Measurements from ENCODE around the gene BEX3. TPM values are rescaled to one million over a fixed set of nuclear protein-coding genes. Genes with fewer than 3 reads are reported as not detected.

The BEX3 gene
- total and polyA plus RNA-seq, 4 donors = 276 to 830 (median 656) TPM

DNA sequence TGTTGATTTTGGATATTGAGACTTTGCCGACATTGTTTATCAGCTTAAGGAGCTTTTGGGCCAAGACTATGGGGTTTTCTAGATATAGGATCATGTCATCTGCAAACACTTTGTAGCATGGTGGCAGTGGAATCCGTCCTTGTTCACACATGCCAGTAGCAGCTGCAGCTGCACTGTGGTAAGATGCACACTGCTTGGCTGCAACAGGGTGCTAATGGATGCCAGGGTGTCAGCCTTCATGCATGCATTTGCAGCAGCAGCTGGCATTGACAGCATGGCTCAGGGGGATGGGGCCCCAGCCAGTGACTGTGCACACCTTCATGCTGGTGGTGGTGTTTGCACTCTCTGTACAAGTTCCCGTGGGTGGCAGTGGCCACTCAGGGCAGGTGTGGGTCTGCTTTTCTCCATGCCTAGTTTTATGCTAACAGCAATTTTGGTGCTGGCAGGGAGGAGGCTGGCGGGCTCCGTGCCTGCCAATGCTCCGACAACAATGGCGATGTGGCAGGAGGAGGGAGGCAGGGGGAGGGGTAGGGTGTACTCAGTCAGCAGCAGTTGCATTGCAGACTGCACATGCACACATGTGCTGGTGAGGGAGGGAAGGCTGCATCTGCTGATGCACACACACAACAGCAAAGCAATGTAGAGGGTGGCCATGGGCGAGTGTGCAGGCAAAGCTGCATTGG is 37.5 kb downstream of the BEX3 start:
- Histone ChIP-seq H3K4me1 (ENCODE audit: control insufficient read depth, insufficient read depth, low read length) (peaks cover 12% of the 10 kb centered on the region), H3K36me3 (ENCODE audit: control insufficient read depth, insufficient read depth, low read length) (peaks cover 2% of the 10 kb centered on the region), H3K27me3 (ENCODE audit: control insufficient read depth, insufficient read depth, low read length) (no peaks in the 10 kb centered on the region), H3K9me3 (ENCODE audit: control insufficient read depth, insufficient read depth, low read length) (no peaks in the 10 kb centered on the region), H3K4me3 (ENCODE audit: low read depth, low read length) (no peak overlapping the region), H3K27ac (ENCODE audit: low read depth, low read length) (no peak overlapping the region)
- 60% methylated on average over 5 of the region's 8 CpGs for WGBS (ENCODE audit: insufficient coverage)
- peak in 2 of 6 donors; percentile 30 to 40 for DNase-seq (ENCODE audit: low read depth in 4 of 6, low spot score in 6 of 6)

DNA sequence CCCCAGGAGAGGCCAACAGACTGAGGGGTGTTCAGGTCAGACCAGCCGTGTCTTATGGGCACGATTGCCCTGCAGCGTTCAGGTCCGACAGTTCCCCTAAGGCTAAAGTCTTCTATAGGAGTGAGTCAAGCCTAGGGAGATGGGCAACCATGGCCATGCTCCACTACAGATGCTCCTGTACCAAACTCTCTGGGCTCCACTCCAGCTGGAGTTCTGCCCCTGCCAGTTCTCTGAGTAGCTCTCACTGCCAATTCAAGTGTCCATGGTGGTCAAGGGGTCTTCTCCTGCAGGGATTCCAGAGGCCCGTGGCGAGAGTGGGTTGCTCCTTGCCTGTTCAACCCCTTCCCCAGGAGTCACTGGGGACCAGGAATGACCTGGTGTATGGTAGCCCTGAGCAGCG is 38.2 kb downstream of the BEX3 start:
- Histone ChIP-seq H3K27ac (ENCODE audit: low read depth, low read length) (no peak overlapping the region), H3K9me3 (ENCODE audit: control insufficient read depth, insufficient read depth, low read length) (no peaks in the 10 kb centered on the region), H3K36me3 (ENCODE audit: control insufficient read depth, insufficient read depth, low read length) (peaks cover 2% of the 10 kb centered on the region), H3K27me3 (ENCODE audit: control insufficient read depth, insufficient read depth, low read length) (no peaks in the 10 kb centered on the region), H3K4me1 (ENCODE audit: control insufficient read depth, insufficient read depth, low read length) (peaks cover 12% of the 10 kb centered on the region), H3K4me3 (ENCODE audit: low read depth, low read length) (no peak overlapping the region)
- DNase-seq (ENCODE audit: low read depth in 4 of 6, low spot score in 6 of 6) = no peak
- WGBS (ENCODE audit: insufficient coverage) = 82% methylated on average over 7 of the region's 7 CpGs

GRCh38 chrX:103415068-103415467 is 38.7 kb downstream of the BEX3 start:
- Histone ChIP-seq H3K27me3 (ENCODE audit: control insufficient read depth, insufficient read depth, low read length) (no peaks in the 10 kb centered on the region), H3K9me3 (ENCODE audit: control insufficient read depth, insufficient read depth, low read length) (no peaks in the 10 kb centered on the region), H3K36me3 (ENCODE audit: control insufficient read depth, insufficient read depth, low read length) (peaks cover 2% of the 10 kb centered on the region), H3K4me3 (ENCODE audit: low read depth, low read length) (no peak overlapping the region), H3K27ac (ENCODE audit: low read depth, low read length) (no peak overlapping the region), H3K4me1 (ENCODE audit: control insufficient read depth, insufficient read depth, low read length) (peaks cover 12% of the 10 kb centered on the region)
- no peak for DNase-seq (ENCODE audit: low read depth in 4 of 6, low spot score in 6 of 6)
- WGBS (ENCODE audit: insufficient coverage) = no CpG with 5 or more reads among the region's 6 CpGs

- no peak for DNase-seq (ENCODE audit: low read depth in 4 of 6, low spot score in 6 of 6)
- no peak overlapping the region for H3K27ac ChIP-seq (ENCODE audit: low read depth, low read length)
Observed at GRCh38 chrX:103415528-103415927, 39.2 kb downstream of the BEX3 start.

DNA sequence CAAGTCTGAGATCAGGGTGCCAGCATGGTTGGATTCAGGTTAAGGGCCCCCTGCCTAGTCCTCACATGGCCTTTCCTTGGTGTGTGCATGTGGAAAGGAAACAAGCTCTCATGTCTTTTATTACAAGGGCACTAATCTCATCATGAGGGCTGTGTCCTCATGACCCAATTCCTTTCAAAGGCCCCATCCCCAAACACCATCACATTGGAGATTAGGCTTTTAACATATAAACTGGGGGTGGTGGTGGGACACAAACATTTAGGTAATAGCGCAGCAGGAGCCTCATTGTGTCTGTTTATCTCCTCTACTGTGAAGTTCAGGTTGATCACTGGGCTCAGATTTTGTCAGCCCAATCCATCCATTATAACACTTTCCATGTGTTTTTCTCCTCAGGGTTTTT is 41.0 kb downstream of the BEX3 start:
- Histone ChIP-seq H3K27ac (ENCODE audit: low read depth, low read length) (no peak overlapping the region), H3K9me3 (ENCODE audit: control insufficient read depth, insufficient read depth, low read length) (no peaks in the 10 kb centered on the region), H3K4me1 (ENCODE audit: control insufficient read depth, insufficient read depth, low read length) (peaks cover 12% of the 10 kb centered on the region), H3K27me3 (ENCODE audit: control insufficient read depth, insufficient read depth, low read length) (no peaks in the 10 kb centered on the region), H3K4me3 (ENCODE audit: low read depth, low read length) (no peak overlapping the region), H3K36me3 (ENCODE audit: control insufficient read depth, insufficient read depth, low read length) (peaks cover 2% of the 10 kb centered on the region)
- DNase-seq (ENCODE audit: low read depth in 4 of 6, low spot score in 6 of 6) = no peak
- WGBS (ENCODE audit: insufficient coverage) = no CpG with 5 or more reads among the region's 1 CpG

More at GRCh38 chrX:103415528-103415927, 39.2 kb downstream of the BEX3 start:
- Histone ChIP-seq H3K9me3 (ENCODE audit: control insufficient read depth, insufficient read depth, low read length) (no peaks in the 10 kb centered on the region), H3K4me1 (ENCODE audit: control insufficient read depth, insufficient read depth, low read length) (peaks cover 12% of the 10 kb centered on the region), H3K27me3 (ENCODE audit: control insufficient read depth, insufficient read depth, low read length) (no peaks in the 10 kb centered on the region), H3K36me3 (ENCODE audit: control insufficient read depth, insufficient read depth, low read length) (peaks cover 2% of the 10 kb centered on the region), H3K4me3 (ENCODE audit: low read depth, low read length) (no peak overlapping the region)

DNA sequence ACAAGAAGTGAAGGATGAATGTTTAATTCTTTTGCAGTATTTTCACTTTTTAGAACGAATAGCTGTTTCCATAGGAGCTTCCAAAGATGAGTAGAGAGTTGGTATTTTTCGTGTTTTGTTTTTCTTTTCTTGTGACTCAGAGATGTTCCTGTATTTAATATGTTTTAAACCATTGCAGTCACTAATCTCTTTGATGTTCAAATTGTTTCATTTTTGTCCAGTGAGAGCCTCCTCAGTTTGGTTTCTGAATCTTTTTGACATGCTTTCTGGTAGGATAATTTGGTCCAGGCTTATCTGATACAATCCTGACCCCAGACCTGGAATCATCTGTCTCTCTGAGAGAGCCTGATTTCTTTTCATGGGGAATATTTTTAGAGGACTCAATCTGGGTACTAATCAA is 41.6 kb downstream of the BEX3 start:
- H3K36me3 ChIP-seq (ENCODE audit: control insufficient read depth, insufficient read depth, low read length) = peaks cover 2% of the 10 kb centered on the region
- peaks cover 12% of the 10 kb centered on the region for H3K4me1 ChIP-seq (ENCODE audit: control insufficient read depth, insufficient read depth, low read length)
- H3K4me3 ChIP-seq (ENCODE audit: low read depth, low read length) = no peak overlapping the region
- no CpG with 5 or more reads among the region's 2 CpGs for WGBS (ENCODE audit: insufficient coverage)
- DNase-seq (ENCODE audit: low read depth in 4 of 6, low spot score in 6 of 6) = no peak
- H3K27ac ChIP-seq (ENCODE audit: low read depth, low read length) = no peak overlapping the region
- H3K27me3 ChIP-seq (ENCODE audit: control insufficient read depth, insufficient read depth, low read length) = no peaks in the 10 kb centered on the region
- no peaks in the 10 kb centered on the region for H3K9me3 ChIP-seq (ENCODE audit: control insufficient read depth, insufficient read depth, low read length)

DNA sequence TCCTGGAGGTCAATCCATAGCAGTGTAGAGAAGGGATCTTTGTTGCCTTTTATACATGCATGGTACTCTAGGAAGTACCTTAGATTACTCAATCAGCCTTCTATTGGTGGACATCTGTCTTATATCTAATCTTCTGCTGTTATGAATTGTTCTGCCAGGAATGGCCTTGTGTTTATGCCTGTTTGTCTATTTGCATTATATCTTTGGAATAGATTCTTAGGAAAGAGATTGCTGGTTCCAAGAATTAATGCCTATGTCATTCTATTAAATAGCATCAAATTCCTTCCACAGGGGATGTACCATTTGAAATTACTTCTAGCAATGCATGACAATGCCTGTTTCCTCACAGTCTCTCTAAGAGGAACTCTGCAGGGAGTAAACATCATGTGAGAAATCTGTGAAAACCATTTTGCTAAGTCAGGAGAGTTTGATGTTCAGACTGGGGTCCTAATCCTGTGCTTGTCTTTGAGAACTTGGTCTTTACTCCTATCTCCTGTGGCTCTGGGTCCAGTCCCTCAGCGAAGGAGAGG is 42.5 kb downstream of the BEX3 start:
- Histone ChIP-seq H3K36me3 (ENCODE audit: control insufficient read depth, insufficient read depth, low read length) (peaks cover 2% of the 10 kb centered on the region), H3K9me3 (ENCODE audit: control insufficient read depth, insufficient read depth, low read length) (no peaks in the 10 kb centered on the region), H3K4me3 (ENCODE audit: low read depth, low read length) (no peak overlapping the region), H3K27ac (ENCODE audit: low read depth, low read length) (no peak overlapping the region), H3K4me1 (ENCODE audit: control insufficient read depth, insufficient read depth, low read length) (peaks cover 9% of the 10 kb centered on the region), H3K27me3 (ENCODE audit: control insufficient read depth, insufficient read depth, low read length) (peaks cover 5% of the 10 kb centered on the region)
- no CpG with 5 or more reads among the region's 1 CpG for WGBS (ENCODE audit: insufficient coverage)
- no peak for DNase-seq (ENCODE audit: low read depth in 4 of 6, low spot score in 6 of 6)

- peaks cover 7% of the 10 kb centered on the region for H3K27me3 ChIP-seq (ENCODE audit: control insufficient read depth, insufficient read depth, low read length)
- WGBS (ENCODE audit: insufficient coverage) = 60% methylated on average over 1 of the region's 3 CpGs
Observed at GRCh38 chrX:103423955-103424638, 47.8 kb downstream of the BEX3 start.

More at GRCh38 chrX:103423955-103424638, 47.8 kb downstream of the BEX3 start:
- H3K4me1 ChIP-seq (ENCODE audit: control insufficient read depth, insufficient read depth, low read length) = no peaks in the 10 kb centered on the region
- DNase-seq (ENCODE audit: low read depth in 4 of 6, low spot score in 6 of 6) = peak in 2 of 6 donors; percentile 13 to 21
- no peaks in the 10 kb centered on the region for H3K9me3 ChIP-seq (ENCODE audit: control insufficient read depth, insufficient read depth, low read length)
- no peaks in the 10 kb centered on the region for H3K36me3 ChIP-seq (ENCODE audit: control insufficient read depth, insufficient read depth, low read length)
- H3K27ac ChIP-seq (ENCODE audit: low read depth, low read length) = no peak overlapping the region
- no peak overlapping the region for H3K4me3 ChIP-seq (ENCODE audit: low read depth, low read length)

Measured in spinal cord (tissue), 10 donors.